ENCODE measurements around the gene ADAM12.
A peak's percentile ranks its signal among the peaks of the same experiment; 100 is the strongest.
"Not testable (repeated sequence)": the region's sequence is repeated elsewhere in the genome, so short reads cannot be mapped to it uniquely, and the experiment has no call there.

The ADAM12 gene

GRCh38 chr10:126259760-126260479 is 128.4 kb downstream of the ADAM12 start:
- DNase-seq: no peak

GRCh38 chr10:126256864-126257263 is 131.4 kb downstream of the ADAM12 start:
- peak; percentile 46 for DNase-seq

GRCh38 chr10:126255313-126255712 is 133.0 kb downstream of the ADAM12 start:
- no peak for DNase-seq

- DNase-seq: no peak
These were observed 134.7 kb downstream of the ADAM12 start for GRCh38 chr10:126253611-126253998.

- DNase-seq: no peak
These were observed 135.2 kb downstream of the ADAM12 start for GRCh38 chr10:126252884-126253610.

- no peak for DNase-seq
These were observed 136.4 kb downstream of the ADAM12 start for GRCh38 chr10:126251778-126252407.

- DNase-seq: no peak
These were observed 137.6 kb downstream of the ADAM12 start for GRCh38 chr10:126250527-126251310.

GRCh38 chr10:126250045-126250444 is 138.2 kb downstream of the ADAM12 start:
- no peak for DNase-seq

GRCh38 chr10:126247446-126247975 is 140.8 kb downstream of the ADAM12 start:
- no peak for DNase-seq

- not testable (repeated sequence) for DNase-seq
These were observed 141.9 kb downstream of the ADAM12 start for GRCh38 chr10:126246396-126246795.

- no peak for DNase-seq
These were observed 142.8 kb downstream of the ADAM12 start for GRCh38 chr10:126245501-126245900.

- no peak for DNase-seq
These were observed 144.3 kb downstream of the ADAM12 start for GRCh38 chr10:126243971-126244370.

GRCh38 chr10:126243306-126243705 is 145.0 kb downstream of the ADAM12 start:
- DNase-seq: no peak

- DNase-seq: no peak
These were observed 145.6 kb downstream of the ADAM12 start for GRCh38 chr10:126242397-126243260.

GRCh38 chr10:126240483-126240882 is 147.8 kb downstream of the ADAM12 start:
- DNase-seq: no peak

GRCh38 chr10:126239844-126240243 is 148.4 kb downstream of the ADAM12 start:
- no peak for DNase-seq

GRCh38 chr10:126235979-126236851 is 152.1 kb downstream of the ADAM12 start:
- DNase-seq: no peak

GRCh38 chr10:126235091-126235978 is 152.9 kb downstream of the ADAM12 start:
- no peak for DNase-seq

GRCh38 chr10:126234630-126235029 is 153.6 kb downstream of the ADAM12 start:
- DNase-seq: no peak

All from NCI-H82 (cell line).